A549 (cell line): ENCODE measurements around the gene LTV1. TPM values are rescaled to one million over a fixed set of nuclear protein-coding genes. Genes with fewer than 3 reads are reported as not detected.

Source experiments
- ATAC-seq, 2 experiments: fragments of 200-7000 bp in 1 of 2; fragments of >200 bp in 1 of 2; cut with Nextera tagmentation in 1 of 2; cut with Tn5 transposase in 1 of 2; 3 replicates each; pipeline versions ENCODE4 v1.8.0 to v1.9.1; 2018 to 2020; ENCODE audit warnings: mild to moderate bottlenecking in 1 of 2, moderate library complexity in 1 of 2
- CTCF ChIA-PET: fragments of 300-600 bp; sonication (Branson Sonifier 250); formaldehyde crosslinking; extraction: SDS; loops from one replicate; lab custom pipeline; 2021; ENCODE audit warnings: antibody characterized with exemption, inconsistent platforms; lab: Yijun Ruan, JAX
- POLR2A ChIA-PET: fragments of 350-600 bp; formaldehyde crosslinking; extraction: SDS; loops from one replicate; lab custom pipeline; 2021; ENCODE audit warnings: antibody characterized with exemption, inconsistent platforms; lab: Yijun Ruan, JAX
- DNase-seq, 2 experiments: peaks; one replicate each; pipeline versions ENCODE4 v3.0.0 to v3.0.0-alpha.2; 2011 to 2016; ENCODE audit warnings: low read depth in 1 of 2, low spot score in 1 of 2
- FAIRE-seq: peaks from 2 replicates; lab custom pipeline; 2011; peaks lifted over from hg19 to GRCh38; lab: Jason Lieb, UNC
- H3K27ac ChIP-seq, 2 experiments: fragments of >200 bp; sonication (Bioruptor Twin); formaldehyde crosslinking; 3 replicates each; pipeline ENCODE4 v1.5.1; 2016 to 2017
- H3K4me1 ChIP-seq: fragments of >200 bp; sonication (Bioruptor Twin); formaldehyde crosslinking; 3 replicates; pipeline ENCODE4 v1.6.1; 2016
- H3K4me2 ChIP-seq: fragments of >200 bp; sonication (Bioruptor Twin); formaldehyde crosslinking; 3 replicates; pipeline ENCODE4 v1.6.1; 2016
- H3K4me3 ChIP-seq: fragments of >200 bp; sonication (Bioruptor Twin); formaldehyde crosslinking; 3 replicates; pipeline ENCODE4 v1.5.1; 2016
- H3K9me3 ChIP-seq: fragments of >200 bp; sonication (Bioruptor Twin); formaldehyde crosslinking; 3 replicates; pipeline ENCODE4 v1.6.1; 2016
- ATOH8 ChIP-seq: fragments of 250-450 bp; sonication (Bioruptor Pico); IDR thresholded peaks from 2 replicates; pipeline ENCODE4 v1.5.0; 2020; ENCODE audit warnings: low read depth, mild to moderate bottlenecking, moderate library complexity
- CBX2 ChIP-seq: fragments of 200-600 bp; sonication (generic); IDR thresholded peaks from 2 replicates; pipeline ENCODE4 v1.6.1; 2016; ENCODE audit warnings: low read depth, mild to moderate bottlenecking, borderline replicate concordance
- CBX8 ChIP-seq: fragments of 200-600 bp; sonication (generic); IDR thresholded peaks from 2 replicates; pipeline ENCODE4 v1.6.1; 2016
- CTCF ChIP-seq: fragments of >200 bp; sonication (Bioruptor Twin); formaldehyde crosslinking; IDR thresholded peaks from 3 replicates; pipeline ENCODE4 v1.5.1; 2016
- E2F6 ChIP-seq: IDR thresholded peaks from 2 replicates; pipeline ENCODE4 v1.6.1; 2012; ENCODE audit warnings: low read depth, borderline replicate concordance
- EHMT2 ChIP-seq: fragments of 200-600 bp; sonication (generic); IDR thresholded peaks from 2 replicates; pipeline ENCODE4 v1.6.1; 2016; ENCODE audit warnings: antibody characterized with exemption, low read depth, mild to moderate bottlenecking, moderate library complexity
- ELK1 ChIP-seq: fragments of 150-350 bp; IDR thresholded peaks from 2 replicates; pipeline ENCODE4 v1.6.1; 2014; ENCODE audit warnings: low read depth, mild to moderate bottlenecking, low read length
- HMGXB4 ChIP-seq: fragments of 250-450 bp; sonication (Bioruptor Pico); IDR thresholded peaks from 2 replicates; pipeline ENCODE4 v1.5.0; 2021; ENCODE audit warnings: mild to moderate bottlenecking, moderate library complexity, borderline replicate concordance
- HOXA7 ChIP-seq: fragments of 250-450 bp; sonication (Bioruptor Pico); IDR thresholded peaks from 2 replicates; pipeline ENCODE4 v1.5.0; 2020; ENCODE audit warnings: mild to moderate bottlenecking, moderate library complexity
- HOXB13 ChIP-seq: fragments of 250-450 bp; sonication (Bioruptor Pico); IDR thresholded peaks from 2 replicates; pipeline ENCODE4 v1.5.0; 2020; ENCODE audit warnings: low read depth, mild to moderate bottlenecking, moderate library complexity
- JUN ChIP-seq, 2 experiments: fragments of >200 bp; sonication (Bioruptor Twin); formaldehyde crosslinking; IDR thresholded peaks; 2 replicates in 1 of 2; 3 replicates in 1 of 2; pipeline ENCODE4 v1.6.1; 2016 to 2017
- KDM5A ChIP-seq: fragments of 200-600 bp; sonication (generic); IDR thresholded peaks from 2 replicates; pipeline ENCODE4 v1.6.1; 2016; ENCODE audit warnings: antibody characterized with exemption, mild to moderate bottlenecking
- MAFK ChIP-seq: fragments of 450-650 bp; IDR thresholded peaks from 2 replicates; pipeline ENCODE4 v1.6.1; 2014; ENCODE audit not compliant: partially characterized antibody
- MYC ChIP-seq: IDR thresholded peaks from 2 replicates; pipeline ENCODE4 v1.6.1; 2012; ENCODE audit warnings: mild to moderate bottlenecking, inconsistent platforms, low read length, improper control_type of control experiment, borderline replicate concordance
- NFE2L2 ChIP-seq: fragments of 150-350 bp; conservative IDR thresholded peaks from 2 replicates; pipeline ENCODE4 v1.6.1; 2014; ENCODE audit warnings: low read length
- NR3C1 ChIP-seq: fragments of >200 bp; sonication (Bioruptor Twin); formaldehyde crosslinking; IDR thresholded peaks from 3 replicates; pipeline ENCODE4 v1.6.1; 2017
- POLR2A ChIP-seq: IDR thresholded peaks from 2 replicates; pipeline ENCODE4 v1.6.1; 2012; ENCODE audit warnings: mild to moderate bottlenecking, low read length
- RAD21 ChIP-seq, 2 experiments: fragments of >200 bp in 1 of 2; sonication (Bioruptor Twin) in 1 of 2; formaldehyde crosslinking in 1 of 2; IDR thresholded peaks in 1 of 2; conservative IDR thresholded peaks in 1 of 2; 2 replicates in 1 of 2; 3 replicates in 1 of 2; pipeline ENCODE4 v1.6.1; 2012 to 2018; ENCODE audit warnings: inconsistent platforms in 1 of 2
- RARB ChIP-seq: fragments of 250-450 bp; sonication (Bioruptor Pico); IDR thresholded peaks from 2 replicates; pipeline ENCODE4 v1.8.0; 2021; ENCODE audit warnings: mild to moderate bottlenecking, moderate library complexity
- RCOR1 ChIP-seq: fragments of 150-350 bp; IDR thresholded peaks from 2 replicates; pipeline ENCODE4 v1.6.1; 2014; ENCODE audit warnings: antibody characterized with exemption, low read length, low read depth
- REST ChIP-seq: fragments of 200-600 bp; sonication (generic); IDR thresholded peaks from 2 replicates; pipeline ENCODE4 v1.6.1; 2016; ENCODE audit warnings: antibody characterized with exemption, mild to moderate bottlenecking, moderate library complexity
- RNF2 ChIP-seq: fragments of 200-600 bp; sonication (generic); IDR thresholded peaks from 2 replicates; pipeline ENCODE4 v1.6.1; 2016; ENCODE audit warnings: low read depth, mild to moderate bottlenecking, antibody characterized with exemption, moderate library complexity, borderline replicate concordance
- ZC3H11A ChIP-seq: fragments of 450-650 bp; IDR thresholded peaks from 2 replicates; pipeline ENCODE4 v1.6.1; 2014; ENCODE audit warnings: antibody characterized with exemption, mild to moderate bottlenecking
- ZNF302 ChIP-seq: fragments of 250-450 bp; sonication (Bioruptor Pico); IDR thresholded peaks from 2 replicates; pipeline ENCODE4 v1.9.0; 2021; ENCODE audit warnings: inconsistent platforms, mild to moderate bottlenecking, moderate library complexity
- WGBS: methylation state at CpG from one replicate; pipeline ENCODE4 v1.1.6; 2017; ENCODE audit errors: missing lambda C conversion rate; 5-methylcytosine and 5-hydroxymethylcytosine counted together
- polyA plus RNA-seq, 4 experiments: library from polyadenylated mRNA; depleted of rRNA in 3 of 4; stranded (reverse); fragments of >200 nt; fragmentation: RNase III in 1 of 4; extraction: RNeasy Plus Mini Kit Qiagen cat#74134 plus additional on column Dnase treatment in 1 of 4; gene quantifications; 2 replicates in 3 of 4; 3 replicates in 1 of 4; pipeline ENCODE4 v1.2.3, GENCODE V29; 2011 to 2017

The LTV1 gene
- polyA plus RNA-seq, 2 of the 4 experiments (the other 2 are of a cell fraction), result 50.7 to 52.4 TPM

GRCh38 chr6:143828572-143828971 is 14.6 kb upstream of the LTV1 start:
- no peak for ATAC-seq
- POLR2A ChIA-PET, result no interaction called here
- FAIRE-seq, result no peak
- Histone ChIP-seq H3K4me3 (no peak overlapping the region), H3K4me1 (no peaks in the 10 kb centered on the region), H3K9me3 (no peaks in the 10 kb centered on the region), H3K27ac (no peak overlapping the region), H3K4me2 (no peak overlapping the region)
- no peak for DNase-seq
- CTCF ChIA-PET, result no interaction called here
- TF ChIP-seq POLR2A, result no peak
- no peak for TF ChIP-seq CTCF
- no peak for TF ChIP-seq ELK1
- TF ChIP-seq E2F6, result no peak
- TF ChIP-seq EHMT2, result no peak
- no peak for TF ChIP-seq HOXB13 (CRISPR knock-in tag)
- no peak for TF ChIP-seq HOXA7 (CRISPR knock-in tag)
- TF ChIP-seq NR3C1, result no peak
- TF ChIP-seq HMGXB4 (CRISPR knock-in tag), result no peak
- no peak for TF ChIP-seq ZNF302 (CRISPR knock-in tag)
- TF ChIP-seq JUN (IDR thresholded peaks at IDR 0.05), result no peak
- TF ChIP-seq RNF2, result no peak
- TF ChIP-seq REST, result no peak
- TF ChIP-seq CBX8, result no peak
- no peak for TF ChIP-seq CBX2
- TF ChIP-seq RCOR1, result no peak

- Histone ChIP-seq H3K4me3 (no peak overlapping the region), H3K4me1 (no peaks in the 10 kb centered on the region), H3K27ac (no peak overlapping the region), H3K4me2 (no peak overlapping the region), H3K9me3 (no peaks in the 10 kb centered on the region)
- CTCF ChIA-PET, result interaction anchor here (0.8 kb wide), 1 partner anchor 15 kb away, joined by 3 read pairs; no protein-coding TSS in a partner anchor
- ATAC-seq (no peak), FAIRE-seq (no peak), DNase-seq (no peak)
- POLR2A ChIA-PET, result no interaction called here
- 82% methylated on average over 2 of the region's 2 CpGs for WGBS
- TF ChIP-seq KDM5A, result no peak
- no peak for TF ChIP-seq MAFK
- no peak for TF ChIP-seq ATOH8 (CRISPR knock-in tag)
- no peak for TF ChIP-seq RARB (CRISPR knock-in tag)
- no peak for TF ChIP-seq NFE2L2
- TF ChIP-seq NR3C1, result no peak
- no peak for TF ChIP-seq CTCF
- TF ChIP-seq RAD21 (conservative IDR thresholded peaks at IDR 0.05 in 1 of 2, IDR thresholded peaks at IDR 0.05 in 1 of 2), result no peak
- no peak for TF ChIP-seq RNF2
- no peak for TF ChIP-seq MYC
- no peak for TF ChIP-seq ZC3H11A
These were observed 7.0 kb upstream of the LTV1 start for GRCh38 chr6:143836150-143836549.
